Medulla oblongata (tissue), 1 donor: ENCODE data around the gene RUFY3.
"Not testable (repeated sequence)": the region's sequence is repeated elsewhere in the genome, so short reads cannot be mapped to it uniquely, and the experiment has no call there.

Experiments
- DNase-seq: peaks from one replicate; pipeline ENCODE4 v3.0.0-alpha.2; 2015; ENCODE audit errors: extremely low spot score

RUFY3 gene

DNA sequence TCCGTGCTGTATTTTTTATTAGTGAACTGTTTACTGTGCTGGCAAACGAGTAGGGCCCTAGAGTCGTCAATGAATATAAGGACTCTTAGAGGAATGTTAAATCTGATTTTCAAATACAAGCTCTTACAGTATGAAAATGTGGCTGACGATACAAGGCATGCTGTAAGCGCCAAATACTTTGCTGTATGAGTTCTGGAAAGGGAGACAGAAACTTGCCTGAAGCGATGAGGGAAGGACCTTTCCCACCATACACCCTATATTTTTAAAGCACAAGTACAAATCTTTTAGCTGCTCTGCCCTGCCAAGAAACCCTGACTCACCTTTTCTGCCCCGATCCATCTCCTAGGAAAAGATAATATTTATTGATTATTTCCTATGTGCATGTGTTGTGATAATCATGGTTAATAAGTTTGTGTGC lies 15.7 kb upstream of the RUFY3 start:
- peak; percentile 24 for DNase-seq

DNA sequence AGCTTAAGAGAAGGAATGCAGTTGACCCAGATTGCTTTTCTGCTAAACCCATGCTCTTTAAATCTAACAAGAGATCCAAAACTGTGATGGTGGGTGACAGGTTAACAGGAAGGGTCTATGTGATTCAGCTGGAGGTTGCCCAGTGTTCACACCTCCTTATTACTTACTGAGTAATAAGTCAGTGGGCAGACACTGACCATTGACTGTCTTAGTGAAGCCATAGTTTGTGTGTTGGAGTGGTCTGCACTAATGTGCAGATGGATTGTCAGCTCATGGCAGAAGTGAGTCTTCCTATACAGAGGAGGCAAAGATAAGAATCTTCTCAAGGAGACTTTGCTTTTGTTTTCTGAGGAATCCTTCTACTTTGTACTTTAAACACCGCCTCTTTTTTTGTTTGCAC lies 15.2 kb upstream of the RUFY3 start:
- no peak for DNase-seq

DNA sequence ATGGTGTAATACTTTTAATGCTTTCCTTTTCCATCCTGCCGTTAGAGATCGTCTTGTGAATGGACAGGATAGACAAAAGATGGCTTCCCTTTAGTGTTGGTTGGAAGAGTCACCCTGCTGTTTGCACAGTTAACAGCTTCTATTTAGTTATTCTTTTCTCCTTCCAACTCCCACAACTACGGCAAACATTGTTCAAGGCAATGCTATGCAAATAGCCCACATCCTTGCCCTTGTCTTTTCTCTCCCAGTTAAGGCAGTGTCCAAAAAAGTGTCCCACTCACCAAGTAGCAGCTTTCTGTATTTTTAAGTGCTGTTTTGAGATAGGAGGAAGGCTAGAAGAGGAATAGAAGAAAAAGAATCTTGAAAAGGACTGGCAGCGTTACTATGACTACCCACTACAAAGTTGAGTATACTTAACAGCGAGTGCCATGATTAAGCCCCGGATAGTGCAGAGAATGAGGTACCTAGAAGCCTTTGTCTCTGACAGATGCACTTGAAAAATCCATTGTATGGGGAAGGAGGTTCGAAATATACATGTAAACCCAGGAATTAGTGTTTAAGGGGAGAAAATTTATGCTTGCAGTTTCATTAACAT lies 12.1 kb upstream of the RUFY3 start:
- no peak for DNase-seq

DNA sequence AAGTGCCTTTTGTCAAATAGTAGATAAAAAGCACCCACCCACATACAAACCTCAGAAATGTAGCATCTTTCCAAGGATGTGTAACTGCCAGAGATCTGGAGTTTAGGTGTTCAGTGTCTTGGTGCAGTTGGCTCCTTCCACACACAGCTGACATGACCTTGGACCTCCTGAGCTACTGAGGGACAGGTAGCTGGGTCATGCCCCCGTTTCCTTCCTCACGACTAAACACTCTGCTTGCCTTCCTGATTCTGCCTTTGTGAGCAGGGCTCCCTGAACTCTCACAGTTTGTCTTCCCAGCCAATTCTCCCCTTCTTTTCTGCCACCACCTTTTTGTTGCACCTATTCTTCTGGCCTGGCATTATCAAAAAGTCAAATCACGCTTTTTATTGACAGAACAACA lies 10.2 kb upstream of the RUFY3 start:
- DNase-seq: no peak

DNA sequence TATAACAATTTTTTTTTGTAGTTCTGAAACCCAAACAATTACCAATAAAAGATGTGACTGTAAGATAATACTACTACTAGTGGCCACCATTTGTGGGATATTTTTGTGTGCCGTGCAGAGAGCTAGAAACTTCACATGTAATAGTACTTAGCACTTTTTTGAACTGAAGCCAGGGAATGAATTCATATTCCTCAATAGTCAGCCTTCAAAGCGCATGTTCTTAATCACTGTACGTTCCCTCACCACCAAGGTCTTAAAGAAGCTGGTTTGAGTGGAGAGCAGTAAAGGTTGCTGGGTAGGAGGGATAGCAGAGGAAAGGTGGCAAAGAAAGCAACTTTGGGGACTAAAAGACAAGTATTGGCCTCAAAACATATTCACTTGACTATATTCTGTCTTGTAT lies 9.6 kb upstream of the RUFY3 start:
- DNase-seq: no peak

DNA sequence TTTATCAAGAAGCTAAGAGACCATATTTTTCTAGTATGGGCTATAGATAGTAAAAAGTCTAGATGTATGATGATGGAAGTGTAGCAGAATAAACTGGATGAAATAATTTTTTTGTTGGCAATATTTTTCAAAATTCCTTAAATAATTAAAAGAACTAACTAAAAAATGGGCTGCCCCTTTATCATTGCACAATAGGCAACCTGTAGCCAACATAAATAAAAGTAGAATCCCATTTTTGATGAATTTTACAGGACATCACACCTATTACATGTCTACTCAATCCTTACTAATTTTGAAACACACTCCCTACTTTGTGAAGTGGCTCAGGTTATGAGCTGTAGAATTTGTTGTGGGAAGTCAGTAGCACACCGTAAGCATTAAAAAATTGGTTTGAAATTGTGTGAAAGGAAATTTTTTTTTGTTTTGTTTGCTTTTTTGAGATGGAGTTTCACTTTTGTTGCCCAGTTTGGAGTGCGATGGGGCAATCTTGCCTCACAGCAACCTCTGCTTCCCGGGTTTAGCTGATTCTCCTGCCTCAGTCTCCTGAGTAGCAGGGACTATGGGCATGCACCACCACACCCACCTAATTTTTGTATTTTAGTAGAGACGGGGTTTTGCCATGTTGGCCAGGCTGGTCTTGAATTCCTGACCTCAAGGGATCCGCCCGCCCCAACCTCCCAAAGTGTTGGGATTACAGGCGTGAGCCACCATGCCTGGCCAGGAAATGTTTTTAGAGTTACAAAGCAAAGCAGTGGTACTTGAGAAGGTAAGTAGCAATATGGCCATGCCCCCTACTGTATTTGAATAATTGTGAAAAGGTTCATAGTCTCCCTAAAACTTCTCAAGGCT lies 8.9 kb upstream of the RUFY3 start:
- no peak for DNase-seq

DNA sequence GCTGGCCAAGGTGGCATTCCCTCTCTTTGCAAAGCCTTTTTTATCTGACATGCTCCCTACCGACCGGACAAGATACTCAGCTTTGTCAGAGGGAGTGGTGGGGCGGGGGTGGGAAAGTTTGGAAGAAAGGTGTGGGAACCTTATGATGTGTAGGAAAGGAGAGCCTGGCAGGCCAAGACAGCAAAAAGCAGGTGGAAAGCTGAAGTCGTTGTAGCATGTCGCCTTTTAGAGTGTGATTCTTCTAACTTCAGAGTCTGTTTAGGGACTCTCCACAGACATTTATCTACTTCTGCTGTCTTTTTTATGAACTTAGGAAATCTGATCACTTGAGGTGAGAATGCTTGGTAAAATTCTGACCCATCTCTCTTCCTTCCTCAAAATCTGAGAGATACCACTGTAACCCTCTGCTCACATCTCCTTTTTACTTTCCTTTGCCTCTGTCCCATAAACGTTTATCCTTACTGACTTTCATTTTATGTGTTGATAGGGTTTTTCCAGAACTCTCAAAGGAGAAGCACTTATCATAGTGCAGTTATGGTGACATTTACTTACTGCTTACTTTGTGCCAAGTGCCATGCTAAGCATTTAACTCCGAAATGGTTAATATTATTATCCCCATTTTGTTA lies 8.2 kb upstream of the RUFY3 start:
- DNase-seq: no peak

DNA sequence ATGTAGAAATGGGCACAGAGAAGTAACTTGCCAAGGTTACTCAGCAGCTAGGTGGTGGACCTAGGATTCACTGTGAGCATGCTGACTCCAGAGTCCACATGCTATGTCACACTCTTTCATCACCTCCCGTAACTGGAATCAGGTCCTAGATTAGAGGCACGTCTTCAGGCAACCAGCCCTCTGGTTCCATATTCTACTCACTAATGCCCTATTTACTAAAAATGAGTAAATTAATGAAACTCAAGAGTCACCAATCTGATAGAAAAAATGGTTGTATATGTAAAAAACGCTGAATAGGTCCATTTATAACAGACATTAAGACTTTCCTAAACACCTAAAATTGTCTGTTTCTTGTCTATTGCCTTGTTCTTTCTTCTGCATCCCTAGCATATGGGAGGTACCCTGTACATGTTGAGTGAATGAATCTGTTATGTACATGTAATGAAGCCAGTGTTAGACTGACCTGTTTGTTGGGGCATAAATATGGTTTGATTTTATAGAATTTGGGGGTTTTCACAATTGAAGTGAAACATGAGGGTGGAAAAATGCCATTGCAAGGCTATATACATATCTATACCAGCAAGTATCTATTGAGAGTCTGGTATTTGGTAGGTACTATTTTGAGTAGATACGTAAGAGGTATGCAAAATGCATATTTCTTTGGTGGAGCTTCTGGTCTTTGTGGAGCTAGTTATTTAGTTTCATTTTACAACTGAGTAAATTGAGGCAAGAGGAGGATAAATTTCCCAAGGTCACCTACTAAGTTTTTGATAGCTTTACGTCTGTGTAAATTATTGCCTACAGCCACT lies 7.5 kb upstream of the RUFY3 start:
- no peak for DNase-seq

DNA sequence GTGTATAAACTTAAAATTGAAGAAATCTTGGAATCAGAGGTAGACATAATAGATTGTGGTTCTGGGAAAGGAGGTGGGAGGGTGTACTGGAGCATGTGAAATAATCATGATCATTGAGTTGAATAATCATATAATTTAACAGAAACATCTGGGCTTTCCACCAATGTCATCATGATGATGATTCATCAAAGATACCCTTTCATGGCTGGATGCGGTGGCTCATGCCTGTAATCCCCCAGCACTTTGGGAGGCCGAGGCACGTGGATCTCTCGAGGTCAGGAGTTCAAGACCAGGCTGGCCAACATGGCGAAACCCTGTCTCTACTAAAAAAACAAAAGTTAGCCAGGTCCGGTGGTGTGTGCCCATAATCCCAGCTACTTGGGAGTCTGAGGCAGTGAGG lies 6.7 kb upstream of the RUFY3 start:
- no peak for DNase-seq

DNA sequence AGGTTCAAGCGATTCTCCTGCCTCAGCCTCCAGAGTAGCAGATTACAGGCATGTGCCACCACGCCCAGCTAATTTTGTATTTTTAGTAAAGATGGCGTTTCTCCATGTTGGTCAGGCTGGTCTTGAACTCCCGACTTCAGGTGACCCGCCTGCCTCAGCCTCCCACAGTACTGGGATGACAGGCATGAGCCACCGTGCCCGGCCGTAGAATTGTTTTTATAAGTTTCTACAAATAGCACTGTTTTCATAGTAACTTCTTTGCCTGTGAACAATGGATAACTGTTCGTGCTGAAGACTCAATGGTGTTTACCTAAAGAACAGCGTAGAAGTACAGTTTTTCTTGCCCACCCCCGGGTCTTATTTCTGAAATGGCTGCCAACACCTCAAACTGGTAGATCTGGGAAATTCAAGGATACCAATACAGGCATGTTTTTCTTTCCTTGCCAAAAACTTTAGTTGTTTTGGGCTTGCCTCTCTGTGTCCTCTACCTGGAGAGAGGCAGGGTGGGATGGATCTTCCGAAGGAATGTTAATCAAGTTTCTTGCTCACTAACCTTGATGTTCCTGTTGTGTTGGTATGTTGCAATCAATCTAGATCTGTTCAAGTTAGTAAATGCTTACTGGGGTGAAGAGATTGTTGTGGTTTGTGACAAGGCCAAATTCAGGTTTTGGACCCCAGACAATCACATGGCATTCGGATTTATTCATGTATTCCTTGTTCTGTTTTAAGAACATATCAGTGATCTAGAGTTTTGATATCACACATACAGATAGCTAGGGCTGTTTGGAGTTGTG lies 2.8 kb upstream of the RUFY3 start:
- no peak for DNase-seq

DNA sequence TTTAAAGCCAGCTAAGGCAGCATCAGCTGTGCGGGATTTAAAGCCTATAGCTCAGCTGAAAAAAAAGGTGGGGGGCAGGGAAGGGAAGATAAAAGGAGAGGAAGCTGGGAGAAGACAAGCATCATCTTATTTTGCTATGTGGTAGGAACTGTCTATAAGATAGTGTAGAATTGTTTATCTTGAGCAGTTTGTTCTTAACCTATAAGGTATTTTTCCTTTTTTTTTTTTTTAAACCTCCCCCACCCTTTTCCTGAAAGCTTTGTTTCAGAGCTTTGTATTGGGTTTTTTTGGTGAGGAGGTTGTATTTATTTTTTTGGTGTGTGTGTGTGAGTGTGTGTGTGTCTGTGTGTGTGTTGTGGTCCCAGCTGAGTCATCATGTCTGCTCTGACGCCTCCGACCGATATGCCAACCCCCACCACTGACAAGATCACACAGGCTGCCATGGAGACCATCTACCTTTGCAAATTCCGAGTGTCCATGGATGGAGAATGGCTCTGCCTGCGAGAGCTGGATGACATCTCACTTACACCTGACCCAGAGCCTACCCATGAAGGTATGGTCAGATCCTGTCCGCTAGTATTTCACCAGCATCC lies 531 bp downstream of the RUFY3 start:
- peak; percentile 29 for DNase-seq

DNA sequence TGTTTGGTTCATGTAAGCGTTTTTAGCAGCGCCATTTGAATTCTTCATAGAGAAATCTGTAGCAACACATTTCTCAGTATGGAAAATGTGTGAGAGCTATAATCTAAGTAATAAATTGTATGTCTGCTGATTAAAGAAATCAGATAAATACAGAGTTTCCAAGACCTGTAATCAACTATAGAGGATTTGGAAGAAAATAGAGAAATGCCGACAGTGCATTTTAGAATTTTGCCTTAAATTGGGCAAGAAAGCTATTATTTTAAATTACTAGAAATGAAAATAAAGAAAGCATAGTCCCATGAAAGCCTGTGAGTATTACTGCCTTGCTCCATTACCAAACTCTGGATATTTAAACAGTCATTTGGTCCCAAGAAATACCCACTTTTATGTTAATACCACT lies 2.7 kb downstream of the RUFY3 start:
- DNase-seq: no peak

DNA sequence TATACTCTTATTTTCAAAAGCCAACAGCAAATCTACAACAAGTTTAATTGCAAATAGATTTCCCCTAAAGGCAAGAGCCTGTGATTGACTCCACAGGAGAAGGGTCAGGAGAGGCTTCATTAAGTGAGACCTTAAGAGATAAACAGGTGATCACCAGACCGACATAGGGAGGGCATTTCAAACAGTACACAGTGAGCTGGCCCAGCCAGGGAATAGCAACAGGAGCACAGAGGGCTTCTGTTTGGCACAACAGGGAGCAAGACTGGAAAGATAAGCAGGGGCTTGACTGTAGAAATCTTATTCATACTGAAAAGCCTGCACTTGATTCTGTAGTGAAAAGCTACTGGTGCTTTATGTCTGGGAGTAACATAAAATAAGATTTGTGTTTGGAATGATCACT lies 3.9 kb downstream of the RUFY3 start:
- no peak for DNase-seq

DNA sequence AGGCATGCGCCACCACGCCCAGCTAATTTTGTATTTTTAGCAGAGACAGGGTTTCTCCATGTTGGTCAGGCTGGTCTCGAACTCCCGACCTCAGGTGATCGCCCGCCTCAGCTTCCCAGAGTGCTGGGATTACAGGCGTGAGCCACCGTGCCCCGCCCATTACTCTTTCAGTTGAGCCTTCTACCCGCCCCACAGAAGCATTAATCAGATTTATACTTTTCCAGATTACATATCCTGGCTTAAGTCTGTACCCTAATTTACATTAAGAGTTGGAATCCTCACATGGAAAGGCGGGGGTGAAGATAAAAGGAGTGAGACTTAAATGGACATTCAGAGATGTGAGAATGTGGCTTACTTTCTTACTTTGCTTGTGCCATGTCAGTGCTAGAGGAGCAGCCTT lies 4.8 kb downstream of the RUFY3 start:
- not testable (repeated sequence) for DNase-seq

DNA sequence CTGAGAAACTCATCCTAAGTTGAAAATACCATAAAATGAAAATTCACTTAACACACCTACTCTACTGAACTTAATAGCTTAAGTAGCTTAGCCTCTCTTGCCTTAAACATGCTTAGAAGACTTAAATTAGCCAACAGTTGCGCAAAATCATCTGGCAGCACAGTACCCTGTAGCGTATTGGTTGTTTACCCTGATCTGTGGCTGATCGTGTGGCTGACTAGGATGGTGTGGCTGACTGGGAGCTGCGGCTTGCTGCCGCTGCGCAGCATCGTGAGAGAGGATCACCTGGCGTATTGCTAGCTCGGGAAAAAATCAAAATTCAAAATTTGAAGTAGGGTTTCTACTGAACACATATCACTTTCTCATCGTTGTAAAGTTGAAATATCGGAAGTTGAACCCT lies 6.3 kb downstream of the RUFY3 start:
- no peak for DNase-seq

DNA sequence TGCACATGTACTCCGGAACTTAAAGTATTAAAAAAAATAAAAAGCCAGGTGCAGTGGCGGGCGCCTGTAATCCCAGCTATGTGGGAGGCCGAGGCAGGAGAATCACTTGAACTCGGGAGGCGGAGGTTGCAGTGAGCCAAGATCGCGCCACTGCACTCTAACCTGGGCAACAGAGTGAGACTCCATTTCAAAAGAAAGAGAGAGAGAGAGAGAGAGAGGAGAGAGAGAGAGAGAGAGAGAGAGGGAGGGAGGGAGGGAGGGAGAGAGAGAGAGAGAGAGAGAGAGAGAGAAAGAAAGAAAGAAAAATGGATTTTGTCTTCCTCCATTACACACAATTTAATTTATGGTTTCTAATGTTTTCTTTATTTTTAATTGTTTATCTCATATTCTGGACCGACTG lies 11.1 kb downstream of the RUFY3 start:
- not testable (repeated sequence) for DNase-seq

DNA sequence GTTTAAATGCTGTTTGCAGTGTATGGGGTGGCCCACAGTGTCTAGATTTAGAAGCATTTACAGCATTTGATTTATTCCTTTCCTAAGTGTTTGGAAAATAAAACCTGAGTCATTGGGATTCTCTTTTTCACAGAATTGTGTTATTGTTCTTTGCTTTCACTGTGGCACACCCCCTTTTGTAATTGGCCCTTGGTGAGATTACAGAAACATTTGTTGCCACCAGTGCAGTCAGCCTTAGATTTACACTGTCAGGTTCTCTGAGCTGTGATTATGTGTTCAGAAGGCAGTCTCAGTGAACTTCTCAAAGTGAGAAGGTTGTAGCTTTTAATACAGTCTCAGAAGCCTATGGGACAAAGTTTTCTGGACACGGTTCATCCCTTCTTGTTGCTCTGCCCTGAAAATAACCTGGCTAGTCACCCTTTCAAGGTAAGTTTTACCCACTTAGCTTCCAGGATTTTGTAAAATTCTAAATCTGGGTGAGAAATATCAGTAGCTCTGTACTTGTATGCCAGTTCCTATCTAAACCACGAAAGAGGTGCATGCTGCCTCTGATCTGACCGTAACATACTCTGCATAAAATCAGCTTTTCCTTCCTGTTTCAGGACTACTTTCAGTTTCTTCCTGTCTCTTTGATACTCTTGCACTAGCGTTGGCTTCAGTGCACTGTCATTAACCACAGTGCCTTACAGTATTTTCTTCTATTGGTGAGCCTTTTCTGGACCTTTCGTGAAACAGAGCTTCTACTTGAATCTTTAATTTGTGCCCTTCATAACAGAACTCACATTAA lies 12.6 kb downstream of the RUFY3 start:
- peak; percentile 80 for DNase-seq

DNA sequence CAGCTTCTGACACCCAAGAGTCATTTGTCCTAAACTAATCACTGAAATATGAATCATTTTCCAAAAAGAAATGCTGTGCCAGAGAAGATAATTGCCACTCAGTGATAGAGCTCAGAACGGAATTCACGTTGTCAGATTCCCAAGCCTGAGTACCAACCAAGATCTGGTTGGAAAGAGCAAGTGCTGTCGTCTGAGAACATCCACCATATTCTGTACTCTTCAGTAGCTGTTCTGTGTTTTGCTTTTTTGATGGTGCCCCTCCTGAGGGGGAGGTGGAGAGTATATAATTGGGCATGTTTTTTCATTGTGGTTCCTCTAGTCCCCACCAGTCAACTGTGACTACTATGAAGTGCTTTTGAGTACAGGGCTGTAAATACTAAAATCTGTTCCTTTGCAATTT lies 13.2 kb downstream of the RUFY3 start:
- DNase-seq: no peak

DNA sequence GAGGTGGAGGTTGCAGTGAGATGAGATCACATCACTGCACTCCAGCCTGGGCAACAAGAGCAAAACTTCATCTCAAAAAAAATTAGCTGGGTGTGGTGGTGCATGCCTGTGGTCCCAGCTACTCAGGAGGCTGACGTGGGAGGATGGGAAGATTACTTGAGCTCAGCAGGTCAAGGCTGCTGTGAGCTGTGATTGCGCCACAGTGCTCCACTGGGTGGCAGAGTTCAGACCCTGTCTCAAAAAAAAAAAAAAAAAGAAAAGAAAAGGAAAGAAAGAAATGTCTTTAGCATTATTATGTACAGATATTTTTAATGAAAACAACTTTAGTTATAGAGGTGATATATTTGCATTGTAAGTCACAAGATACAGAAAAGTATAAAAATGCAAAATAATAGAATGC lies 14.2 kb downstream of the RUFY3 start:
- peak; percentile 41 for DNase-seq

DNA sequence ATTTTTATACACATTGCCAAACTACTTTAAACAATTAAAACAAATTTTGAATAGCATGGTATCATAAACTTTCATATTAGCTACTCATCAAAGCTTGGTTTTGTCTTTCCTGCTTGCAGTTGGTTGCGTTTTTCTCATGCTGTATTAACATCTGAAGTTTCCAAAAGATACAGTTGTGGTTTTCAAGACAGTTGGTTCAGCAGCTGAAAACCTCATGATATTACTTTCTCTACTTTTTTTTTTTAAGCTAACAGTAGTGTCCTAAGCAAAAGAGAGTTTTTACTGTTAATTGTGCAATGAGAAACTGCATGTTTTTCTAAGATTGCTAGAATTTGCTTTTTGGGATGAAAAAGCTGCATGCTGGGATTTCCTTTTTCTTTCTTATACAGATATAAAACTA lies 15.2 kb downstream of the RUFY3 start:
- no peak for DNase-seq
